WTC11 (cell line): ENCODE measurements around the gene HPS3.

Experiments used
- AR ChIP-seq: fragments of 250-450 bp; sonication (Bioruptor Pico); IDR thresholded peaks from 2 replicates; pipeline ENCODE4 v1.9.0; 2021; ENCODE audit warnings: mild to moderate bottlenecking
- CTCF ChIP-seq: fragments of 200-600 bp; IDR thresholded peaks from 2 replicates; pipeline ENCODE4 v1.8.0; 2022; ENCODE audit warnings: antibody characterized with exemption
- E2F1 ChIP-seq: sonication (generic); formaldehyde crosslinking; IDR thresholded peaks from 2 replicates; pipeline ENCODE4 v1.8.0; 2022; ENCODE audit warnings: mild to moderate bottlenecking, missing genetic modification reagents
- E2F5 ChIP-seq: sonication (generic); formaldehyde crosslinking; IDR thresholded peaks from 2 replicates; pipeline ENCODE4 v1.8.1; 2022; ENCODE audit warnings: mild to moderate bottlenecking, moderate library complexity, missing genetic modification reagents
- FOXP1 ChIP-seq: sonication (generic); formaldehyde crosslinking; IDR thresholded peaks from 2 replicates; pipeline ENCODE4 v1.8.0; 2022; ENCODE audit warnings: missing genetic modification reagents, mild to moderate bottlenecking, moderate library complexity, borderline replicate concordance
- MAX ChIP-seq: sonication (generic); formaldehyde crosslinking; IDR thresholded peaks from 2 replicates; pipeline ENCODE4 v1.8.0; 2022; ENCODE audit warnings: mild to moderate bottlenecking, missing genetic modification reagents
- NR3C1 ChIP-seq: sonication (generic); formaldehyde crosslinking; conservative IDR thresholded peaks from 2 replicates; pipeline ENCODE4 v1.8.1; 2023; ENCODE audit warnings: low read depth, mild to moderate bottlenecking, missing genetic modification reagents
- OVOL2 ChIP-seq: fragments of 250-450 bp; sonication (Bioruptor Pico); IDR thresholded peaks from 2 replicates; pipeline ENCODE4 v1.9.0; 2021; ENCODE audit warnings: mild to moderate bottlenecking, borderline replicate concordance
- TCF7 ChIP-seq: sonication (generic); formaldehyde crosslinking; IDR thresholded peaks from 2 replicates; pipeline ENCODE4 v1.8.0; 2022; ENCODE audit warnings: mild to moderate bottlenecking, low read depth, missing genetic modification reagents, moderate library complexity
- TEAD4 ChIP-seq: sonication (generic); formaldehyde crosslinking; IDR thresholded peaks from 2 replicates; pipeline ENCODE4 v1.8.0; 2022; ENCODE audit warnings: mild to moderate bottlenecking, missing genetic modification reagents
- ZSCAN18 ChIP-seq: fragments of 250-450 bp; sonication (Bioruptor Pico); IDR thresholded peaks from 2 replicates; pipeline ENCODE4 v2.1.2; 2022; ENCODE audit warnings: mild to moderate bottlenecking, moderate library complexity
- TF ChIP-seq, protein P1 (sequence below): sonication (generic); formaldehyde crosslinking; IDR thresholded peaks from 2 replicates; pipeline ENCODE4 v1.8.1; 2023; ENCODE audit warnings: mild to moderate bottlenecking, missing genetic modification reagents, moderate library complexity
- TF ChIP-seq, protein P2 (sequence below): sonication (generic); formaldehyde crosslinking; IDR thresholded peaks from 2 replicates; pipeline ENCODE4 v1.8.1; 2023; ENCODE audit warnings: mild to moderate bottlenecking, missing genetic modification reagents

DNA sequence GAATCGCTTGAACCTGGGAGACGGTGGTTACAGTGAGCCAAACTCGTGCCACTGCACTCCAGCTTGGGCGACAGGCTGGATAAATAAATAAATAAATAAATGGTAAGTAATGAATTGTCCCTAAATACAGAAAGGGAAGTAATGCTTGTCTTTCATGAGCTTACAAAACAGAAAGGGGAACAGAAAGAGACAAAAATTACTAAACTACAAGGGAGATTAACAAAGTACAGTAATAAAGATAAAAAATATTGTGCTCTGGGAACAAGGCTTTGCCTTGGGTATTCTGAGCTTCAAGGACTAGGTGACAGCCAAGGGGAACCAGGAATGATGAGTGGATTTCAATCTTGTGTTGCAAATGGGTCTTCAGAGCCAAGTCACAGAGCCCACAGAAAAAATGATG, 34.0 kb upstream of the HPS3 start:
- TF ChIP-seq CTCF (no peak), E2F5 (no peak), E2F1 (CRISPR knock-in tag) (no peak), MAX (CRISPR knock-in tag) (no peak), TCF7 (CRISPR knock-in tag) (no peak), TEAD4 (CRISPR knock-in tag) (no peak), ZSCAN18 (CRISPR knock-in tag) (no peak), NR3C1 (no peak), AR (CRISPR knock-in tag) (no peak), FOXP1 (CRISPR knock-in tag) (no peak), OVOL2 (no peak)
- TF ChIP-seq, protein P1, sequence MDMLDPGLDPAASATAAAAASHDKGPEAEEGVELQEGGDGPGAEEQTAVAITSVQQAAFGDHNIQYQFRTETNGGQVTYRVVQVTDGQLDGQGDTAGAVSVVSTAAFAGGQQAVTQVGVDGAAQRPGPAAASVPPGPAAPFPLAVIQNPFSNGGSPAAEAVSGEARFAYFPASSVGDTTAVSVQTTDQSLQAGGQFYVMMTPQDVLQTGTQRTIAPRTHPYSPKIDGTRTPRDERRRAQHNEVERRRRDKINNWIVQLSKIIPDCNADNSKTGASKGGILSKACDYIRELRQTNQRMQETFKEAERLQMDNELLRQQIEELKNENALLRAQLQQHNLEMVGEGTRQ = no peak
- TF ChIP-seq, protein P2, sequence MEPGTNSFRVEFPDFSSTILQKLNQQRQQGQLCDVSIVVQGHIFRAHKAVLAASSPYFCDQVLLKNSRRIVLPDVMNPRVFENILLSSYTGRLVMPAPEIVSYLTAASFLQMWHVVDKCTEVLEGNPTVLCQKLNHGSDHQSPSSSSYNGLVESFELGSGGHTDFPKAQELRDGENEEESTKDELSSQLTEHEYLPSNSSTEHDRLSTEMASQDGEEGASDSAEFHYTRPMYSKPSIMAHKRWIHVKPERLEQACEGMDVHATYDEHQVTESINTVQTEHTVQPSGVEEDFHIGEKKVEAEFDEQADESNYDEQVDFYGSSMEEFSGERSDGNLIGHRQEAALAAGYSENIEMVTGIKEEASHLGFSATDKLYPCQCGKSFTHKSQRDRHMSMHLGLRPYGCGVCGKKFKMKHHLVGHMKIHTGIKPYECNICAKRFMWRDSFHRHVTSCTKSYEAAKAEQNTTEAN (CRISPR knock-in tag) = no peak
